ENCODE results near the gene DUSP15. TPM values are rescaled to one million over a fixed set of nuclear protein-coding genes. Genes with fewer than 3 reads are reported as not detected.

Gene DUSP15
- total RNA-seq, 2 donors from 2014 or later: 3.8 to 7.2 TPM

GRCh38 chr20:31848088-31848999 lies 22.0 kb downstream of the DUSP15 start:
- Histone ChIP-seq H3K27ac (ENCODE audit: low read depth, low read length) (no peak overlapping the region), H3K4me1 (ENCODE audit: control insufficient read depth, insufficient read depth, low read length) (no peaks in the 10 kb centered on the region), H3K9me3 (ENCODE audit: control insufficient read depth, low read length) (no peaks in the 10 kb centered on the region), H3K27me3 (ENCODE audit: control insufficient read depth, insufficient read depth, low read length, poor library complexity, severe bottlenecking) (peaks cover 5% of the 10 kb centered on the region), H3K4me3 (ENCODE audit: low read length) (no peak overlapping the region), H3K9ac (ENCODE audit: extremely low read depth, low read length, poor library complexity, severe bottlenecking) (no peak overlapping the region), H3K36me3 (ENCODE audit: control insufficient read depth, insufficient read depth, low read length) (no peaks in the 10 kb centered on the region)
- H3K9me3 Mint-ChIP-seq: no peaks in the 10 kb centered on the region
- TF ChIP-seq CTCF (conservative IDR thresholded peaks at IDR 0.05): no peak
- no peak overlapping the region for H3K27ac Mint-ChIP-seq
- DNase-seq: no peak
- H3K27me3 Mint-ChIP-seq (ENCODE audit: insufficient read depth): peaks cover 60% of the 10 kb centered on the region
- 93 to 96% methylated on average over 12 to 32 of the region's 32 CpGs for WGBS, 2 experiments (ENCODE audit: insufficient coverage in 1 of 2, insufficient read length in 1 of 2)
- no peaks in the 10 kb centered on the region for H3K4me1 Mint-ChIP-seq
- H3K36me3 Mint-ChIP-seq (ENCODE audit: low read depth): no peaks in the 10 kb centered on the region
- H3K4me3 Mint-ChIP-seq: no peak overlapping the region

GRCh38 chr20:31846793-31847138 lies 23.6 kb downstream of the DUSP15 start:
- WGBS, 2 experiments (ENCODE audit: insufficient coverage in 1 of 2, insufficient read length in 1 of 2): 68 to 80% methylated on average over 1 to 3 of the region's 3 CpGs
- peaks cover 51% of the 10 kb centered on the region for H3K27me3 Mint-ChIP-seq (ENCODE audit: insufficient read depth)
- no peaks in the 10 kb centered on the region for H3K9me3 Mint-ChIP-seq
- H3K4me1 Mint-ChIP-seq: peaks cover 7% of the 10 kb centered on the region
- H3K27ac ChIP-seq (ENCODE audit: low read depth, low read length): no peak overlapping the region
- no peaks in the 10 kb centered on the region for H3K4me1 ChIP-seq (ENCODE audit: control insufficient read depth, insufficient read depth, low read length)
- H3K9ac ChIP-seq (ENCODE audit: extremely low read depth, low read length, poor library complexity, severe bottlenecking): no peak overlapping the region
- H3K27ac Mint-ChIP-seq: no peak overlapping the region
- H3K4me3 Mint-ChIP-seq: no peak overlapping the region
- no peaks in the 10 kb centered on the region for H3K9me3 ChIP-seq (ENCODE audit: control insufficient read depth, low read length)
- DNase-seq: no peak
- no peak for TF ChIP-seq CTCF (conservative IDR thresholded peaks at IDR 0.05)
- no peak overlapping the region for H3K4me3 ChIP-seq (ENCODE audit: low read length)
- no peaks in the 10 kb centered on the region for H3K36me3 ChIP-seq (ENCODE audit: control insufficient read depth, insufficient read depth, low read length)
- peaks cover 5% of the 10 kb centered on the region for H3K27me3 ChIP-seq (ENCODE audit: control insufficient read depth, insufficient read depth, low read length, poor library complexity, severe bottlenecking)
- no peaks in the 10 kb centered on the region for H3K36me3 Mint-ChIP-seq (ENCODE audit: low read depth)

- no peak for TF ChIP-seq CTCF (conservative IDR thresholded peaks at IDR 0.05)
- Mint-ChIP-seq H3K27ac (no peak within 1 kb of the TSS), H3K36me3 (ENCODE audit: low read depth) (no peaks in the 10 kb centered on the region), H3K9me3 (no peaks in the 10 kb centered on the region), H3K4me1 (peaks cover 12% of the 10 kb centered on the region), H3K4me3 (no peak within 1 kb of the TSS), H3K27me3 (ENCODE audit: insufficient read depth) (peaks cover 37% of the 10 kb centered on the region)
- H3K4me1 ChIP-seq (ENCODE audit: control insufficient read depth, insufficient read depth, low read length): peaks cover 5% of the 10 kb centered on the region
- no peak within 1 kb of the TSS for H3K9ac ChIP-seq (ENCODE audit: extremely low read depth, low read length, poor library complexity, severe bottlenecking)
- no peaks in the 10 kb centered on the region for H3K9me3 ChIP-seq (ENCODE audit: control insufficient read depth, low read length)
- no peaks in the 10 kb centered on the region for H3K36me3 ChIP-seq (ENCODE audit: control insufficient read depth, insufficient read depth, low read length)
- peak within 1 kb of the TSS; percentile 66 for H3K27ac ChIP-seq (ENCODE audit: low read depth, low read length)
- H3K27me3 ChIP-seq (ENCODE audit: control insufficient read depth, insufficient read depth, low read length, poor library complexity, severe bottlenecking): no peaks in the 10 kb centered on the region
- no peak within 1 kb of the TSS for H3K4me3 ChIP-seq (ENCODE audit: low read length)
- peak; percentile 83 for DNase-seq
- WGBS, 2 experiments (ENCODE audit: insufficient coverage in 1 of 2, insufficient read length in 1 of 2): 75 to 83% methylated on average over 12 to 20 of the region's 21 CpGs
Observed at GRCh38 chr20:31845300-31845863, 24.9 kb downstream of the DUSP15 start, which contains the start of gene FOXS1. Gene FOXS1 (minus strand): TSS chr20:31845604. CDS start chr20:31845542, 62 bp downstream.

All from endodermal cell (in vitro differentiated cells).